GM18907 (cell line): ENCODE results near the gene CDKAL1.
"Not testable (repeated sequence)": the region's sequence is repeated elsewhere in the genome, so short reads cannot be mapped to it uniquely, and the experiment has no call there.

ENCODE experiments used
- ATAC-seq: cut with Tn5 transposase; IDR thresholded peaks from one replicate; pipeline ENCODE4 v1.9.1; 2021; ENCODE audit warnings: mild to moderate bottlenecking, moderate library complexity; ENCODE audit not compliant: unreplicated experiment

CDKAL1 gene

GRCh38 chr6:20732896-20733295, 198.6 kb downstream of the CDKAL1 start:
- ATAC-seq, result no peak

GRCh38 chr6:20737912-20738311, 203.7 kb downstream of the CDKAL1 start:
- no peak for ATAC-seq

GRCh38 chr6:20740088-20740487, 205.8 kb downstream of the CDKAL1 start:
- ATAC-seq, result no peak

- no peak for ATAC-seq
Observed at GRCh38 chr6:20740727-20741126, 206.5 kb downstream of the CDKAL1 start.

- no peak for ATAC-seq
Observed at GRCh38 chr6:20741490-20741889, 207.2 kb downstream of the CDKAL1 start.

GRCh38 chr6:20744911-20745557, 210.8 kb downstream of the CDKAL1 start:
- ATAC-seq, result no peak

- no peak for ATAC-seq
Observed at GRCh38 chr6:20746024-20746423, 211.8 kb downstream of the CDKAL1 start.

- ATAC-seq, result no peak
Observed at GRCh38 chr6:20746805-20747558, 212.7 kb downstream of the CDKAL1 start.

- ATAC-seq, result no peak
Observed at GRCh38 chr6:20747991-20748390, 213.7 kb downstream of the CDKAL1 start.

- no peak for ATAC-seq
Observed at GRCh38 chr6:20751293-20751935, 217.2 kb downstream of the CDKAL1 start.

GRCh38 chr6:20755631-20756030, 221.4 kb downstream of the CDKAL1 start:
- no peak for ATAC-seq

GRCh38 chr6:20756584-20757147, 222.4 kb downstream of the CDKAL1 start:
- ATAC-seq, result not testable (repeated sequence)

- no peak for ATAC-seq
Observed at GRCh38 chr6:20757761-20758160, 223.5 kb downstream of the CDKAL1 start.

- no peak for ATAC-seq
Observed at GRCh38 chr6:20763296-20763695, 229.0 kb downstream of the CDKAL1 start.

GRCh38 chr6:20769631-20770030, 235.4 kb downstream of the CDKAL1 start:
- no peak for ATAC-seq

GRCh38 chr6:20770773-20771172, 236.5 kb downstream of the CDKAL1 start:
- ATAC-seq, result no peak

GRCh38 chr6:20771409-20771808, 237.2 kb downstream of the CDKAL1 start:
- ATAC-seq, result no peak

GRCh38 chr6:20773822-20774221, 239.6 kb downstream of the CDKAL1 start:
- no peak for ATAC-seq

GRCh38 chr6:20775981-20776380, 241.7 kb downstream of the CDKAL1 start:
- ATAC-seq, result no peak

GRCh38 chr6:20777801-20778200, 243.5 kb downstream of the CDKAL1 start:
- ATAC-seq, result no peak

- no peak for ATAC-seq
Observed at GRCh38 chr6:20778459-20778858, 244.2 kb downstream of the CDKAL1 start.

- ATAC-seq, result no peak
Observed at GRCh38 chr6:20778912-20779311, 244.7 kb downstream of the CDKAL1 start.
